Activated CD8-positive, alpha-beta memory T cell treated with anti-CD3 and anti-CD28 coated beads for 1 hour (primary cell): ENCODE results near the gene SERPINA4.
"Not testable (repeated sequence)": the region's sequence is repeated elsewhere in the genome, so short reads cannot be mapped to it uniquely, and the experiment has no call there.

Source experiments
- DNase-seq, 2 donors: peaks; one replicate each; pipeline ENCODE4 v3.0.0-alpha.2; 2020; ENCODE audit warnings: low read depth in 1 of 2; ENCODE audit errors: extremely low read depth in 1 of 2

The SERPINA4 gene

GRCh38 chr14:94584591-94585280 lies 23.5 kb downstream of the SERPINA4 start:
- no peak for DNase-seq

GRCh38 chr14:94586635-94587034 lies 25.4 kb downstream of the SERPINA4 start:
- no peak for DNase-seq

GRCh38 chr14:94588311-94588710 lies 27.1 kb downstream of the SERPINA4 start:
- no peak for DNase-seq

DNA sequence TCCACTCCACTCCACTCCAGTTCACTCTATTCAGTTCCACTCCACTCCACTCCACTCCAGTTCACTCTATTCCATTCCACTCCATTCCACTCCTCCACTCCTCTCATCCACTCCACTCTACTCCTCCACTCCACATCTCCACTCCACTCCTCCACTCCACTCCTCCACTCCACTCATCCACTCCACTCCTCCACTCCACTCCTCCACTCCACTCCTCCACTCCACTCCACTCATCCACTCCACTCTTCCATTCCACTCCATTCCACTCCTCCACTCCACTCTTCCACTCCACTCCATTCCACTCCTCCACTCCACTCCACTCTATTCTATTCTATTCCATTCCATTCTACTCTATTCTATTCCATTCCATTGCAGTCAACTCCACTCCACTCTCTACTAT lies 29.8 kb downstream of the SERPINA4 start:
- no peak for DNase-seq

GRCh38 chr14:94591871-94592270 lies 30.6 kb downstream of the SERPINA4 start:
- DNase-seq: no peak

DNA sequence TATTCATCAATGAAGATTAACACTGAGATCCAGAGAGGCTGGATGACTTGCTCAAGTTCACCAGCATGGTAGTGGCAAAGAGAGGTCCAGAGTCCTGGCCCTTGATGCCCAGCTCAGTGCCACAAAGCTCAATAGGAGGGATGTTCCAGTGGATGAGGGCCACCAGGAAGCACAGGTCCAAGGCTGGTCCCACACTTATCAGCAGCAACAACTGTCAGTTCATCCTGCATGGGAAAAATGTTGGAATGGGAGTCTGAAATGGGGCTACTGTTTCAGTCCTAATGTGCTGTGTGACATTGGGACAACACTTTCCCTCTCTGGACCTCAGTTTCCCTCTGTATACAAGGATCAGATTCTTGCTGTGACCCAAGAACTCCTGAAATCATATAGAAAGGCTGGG lies 31.2 kb downstream of the SERPINA4 start:
- no peak for DNase-seq

DNA sequence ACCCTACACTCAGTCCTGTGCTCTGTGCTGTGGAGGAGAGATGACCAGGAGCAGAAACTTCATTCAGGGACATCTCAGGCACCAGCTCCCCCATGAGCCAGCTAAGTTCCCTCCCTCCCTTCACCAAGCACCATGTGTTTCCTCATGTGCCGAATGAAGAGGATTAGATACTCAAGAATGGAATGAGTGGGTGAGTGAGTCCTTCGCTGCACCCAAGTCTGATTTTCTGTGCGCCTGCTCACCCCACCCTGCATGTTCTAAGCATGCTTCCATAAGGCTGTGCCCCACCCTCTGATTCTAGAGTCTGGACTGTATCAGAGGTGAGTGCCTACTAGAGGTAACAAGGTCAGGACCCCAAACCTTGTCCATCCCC lies 32.1 kb downstream of the SERPINA4 start:
- DNase-seq: no peak

GRCh38 chr14:94593749-94594431 lies 32.6 kb downstream of the SERPINA4 start:
- no peak for DNase-seq

DNA sequence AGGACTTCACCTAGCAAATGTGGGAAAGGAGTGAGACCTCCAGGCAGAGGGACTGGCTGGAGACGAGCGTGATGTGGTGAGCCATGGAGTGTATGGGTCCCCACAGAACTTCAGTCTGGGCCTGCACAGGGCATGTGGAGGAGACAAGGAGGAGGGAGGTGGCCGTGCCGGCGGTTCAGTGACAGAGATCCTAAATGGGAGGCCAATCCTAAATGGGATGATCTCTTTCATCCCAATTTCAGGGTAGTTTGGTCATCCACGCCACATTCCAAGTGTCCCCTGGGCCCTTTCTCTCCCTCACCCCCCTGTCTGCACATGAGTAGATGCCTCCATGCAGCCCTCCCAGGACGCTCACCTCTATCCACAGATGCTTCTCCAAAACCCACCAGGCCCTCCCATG lies 33.2 kb downstream of the SERPINA4 start:
- no peak for DNase-seq

- no peak for DNase-seq
Observed at GRCh38 chr14:94595912-94596311, 34.7 kb downstream of the SERPINA4 start.

DNA sequence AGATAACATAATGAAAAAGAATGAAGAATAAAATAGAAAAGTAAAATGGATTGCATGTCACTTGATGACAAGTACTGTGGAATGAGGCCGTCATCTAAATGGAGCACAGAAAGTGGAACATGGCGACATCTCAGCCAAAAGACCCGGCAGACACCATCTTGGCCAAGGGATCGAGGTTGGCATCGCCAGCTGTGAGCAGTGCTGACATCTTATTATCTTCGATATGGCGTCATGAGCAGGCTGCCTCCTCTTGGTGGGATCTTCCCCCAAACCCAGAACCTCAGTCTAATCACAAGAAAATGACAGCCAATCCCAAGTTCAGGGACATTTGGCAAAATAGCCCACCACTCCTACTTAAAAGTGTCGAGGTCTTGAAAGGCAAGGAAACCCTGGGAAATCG lies 35.1 kb downstream of the SERPINA4 start:
- no peak for DNase-seq

DNA sequence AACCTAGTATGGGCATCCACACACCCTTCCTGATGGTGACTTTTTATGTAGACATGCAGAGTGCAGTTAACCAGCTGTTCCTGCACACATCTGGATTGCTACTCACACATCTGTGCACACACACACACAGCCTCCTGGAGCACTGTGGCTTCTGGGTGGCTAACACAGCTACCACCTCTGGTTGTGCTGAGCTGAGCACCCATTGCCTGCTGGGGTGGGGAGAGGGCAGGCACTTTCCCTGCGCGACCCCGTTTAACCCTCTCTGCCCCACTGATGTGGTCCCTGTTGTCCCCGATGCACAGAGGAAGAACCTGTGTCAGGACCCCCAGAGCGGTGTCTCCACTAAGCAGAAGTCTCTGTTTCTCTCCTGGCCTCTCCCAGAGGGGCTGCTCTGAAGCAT lies 36.5 kb downstream of the SERPINA4 start:
- DNase-seq: no peak

DNA sequence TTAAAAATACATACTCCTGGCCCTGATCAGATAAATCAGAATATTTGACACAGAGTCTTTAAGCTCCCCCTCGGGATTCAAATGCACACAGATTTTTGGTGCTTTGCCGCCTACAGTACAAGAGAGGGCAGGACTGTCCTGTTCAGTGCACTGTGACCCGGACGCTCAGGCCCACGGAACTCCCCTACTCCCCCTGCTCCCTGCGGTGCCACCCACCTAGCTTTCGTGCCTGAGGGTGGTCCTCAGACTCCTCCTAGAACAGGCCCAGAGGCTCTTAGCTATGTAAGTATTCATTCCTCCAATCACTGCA lies 37.2 kb downstream of the SERPINA4 start:
- no peak for DNase-seq

DNA sequence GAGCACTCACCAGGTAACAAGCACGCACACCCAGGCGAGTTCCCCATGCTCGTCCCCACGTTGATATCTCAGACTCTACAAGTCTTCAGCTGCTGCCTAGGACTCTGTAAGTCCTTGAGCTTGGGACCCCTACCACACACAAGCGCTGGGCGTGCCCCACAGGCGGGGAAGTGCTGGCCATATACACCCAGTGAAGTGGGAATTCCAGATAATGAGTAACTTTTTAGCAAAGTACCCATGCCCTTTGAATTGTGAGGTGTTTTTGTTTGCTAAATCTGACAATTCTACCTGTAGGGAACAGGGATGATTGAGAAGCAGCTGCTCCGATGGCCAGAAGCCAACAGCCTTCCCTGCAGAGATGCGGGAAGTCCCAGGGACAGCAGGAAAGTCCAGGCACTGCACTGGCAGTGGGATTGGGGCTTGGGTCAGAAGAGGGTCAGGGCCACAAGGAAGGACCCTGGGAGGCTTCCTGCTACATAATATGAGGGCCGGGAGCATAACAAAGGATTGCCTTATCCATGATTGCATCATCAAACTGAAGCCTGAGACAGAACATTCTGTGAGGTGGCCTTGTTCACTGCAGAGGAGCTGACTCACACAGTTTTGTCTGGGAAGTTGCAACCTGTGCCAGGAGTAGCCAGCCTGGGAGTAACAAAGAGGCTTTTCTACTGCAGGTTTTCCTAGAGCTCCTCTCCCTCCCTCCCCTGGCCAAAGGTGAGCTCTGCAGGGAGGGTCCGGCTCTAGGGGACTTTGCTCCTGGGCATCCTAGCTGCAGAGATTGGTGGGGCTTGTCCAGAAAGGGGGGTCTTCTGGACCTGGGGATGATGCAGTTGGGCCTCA lies 37.8 kb downstream of the SERPINA4 start:
- no peak for DNase-seq

DNA sequence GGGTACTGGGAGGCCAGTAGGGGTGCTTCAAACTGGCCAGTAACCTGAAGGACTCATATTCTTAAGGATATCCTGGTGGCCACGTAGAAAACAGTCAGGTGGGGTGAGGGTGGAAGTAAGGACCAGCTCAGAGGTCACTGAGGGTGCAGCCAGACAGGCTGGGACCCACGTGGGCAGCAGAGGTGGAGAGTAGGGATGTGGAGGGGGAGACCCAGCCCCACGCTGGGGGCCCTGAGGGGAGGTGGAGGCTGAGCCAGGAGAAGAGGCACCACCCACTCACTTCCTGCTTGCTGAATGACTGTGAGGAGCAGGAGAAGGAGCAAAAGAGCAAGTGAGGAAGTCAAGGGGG lies 38.4 kb downstream of the SERPINA4 start:
- DNase-seq: no peak

DNA sequence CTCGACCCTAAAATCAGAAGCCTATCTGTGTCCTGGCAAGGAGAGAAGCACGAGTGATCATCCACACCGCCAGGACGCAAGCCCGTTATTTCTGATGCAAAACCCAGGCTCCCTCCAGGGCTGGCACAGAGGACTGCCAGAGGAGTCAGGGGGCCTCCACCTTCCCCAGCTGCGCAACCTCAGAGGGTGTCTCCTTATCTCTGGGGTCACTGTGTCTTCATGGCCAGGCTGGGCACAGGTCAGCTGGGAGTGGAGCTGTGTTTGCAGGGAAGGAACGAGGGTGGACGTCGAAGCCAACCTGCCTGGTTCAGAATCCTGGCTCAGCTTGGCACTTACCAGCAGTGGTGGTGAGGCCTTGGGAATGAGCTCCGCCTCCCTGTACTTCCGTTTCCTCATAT lies 38.9 kb downstream of the SERPINA4 start:
- no peak for DNase-seq

- no peak for DNase-seq
Observed at GRCh38 chr14:94601884-94602391, 40.7 kb downstream of the SERPINA4 start.

GRCh38 chr14:94602722-94603121 lies 41.5 kb downstream of the SERPINA4 start:
- DNase-seq: no peak

- no peak for DNase-seq
Observed at GRCh38 chr14:94605361-94605760, 44.1 kb downstream of the SERPINA4 start.

DNA sequence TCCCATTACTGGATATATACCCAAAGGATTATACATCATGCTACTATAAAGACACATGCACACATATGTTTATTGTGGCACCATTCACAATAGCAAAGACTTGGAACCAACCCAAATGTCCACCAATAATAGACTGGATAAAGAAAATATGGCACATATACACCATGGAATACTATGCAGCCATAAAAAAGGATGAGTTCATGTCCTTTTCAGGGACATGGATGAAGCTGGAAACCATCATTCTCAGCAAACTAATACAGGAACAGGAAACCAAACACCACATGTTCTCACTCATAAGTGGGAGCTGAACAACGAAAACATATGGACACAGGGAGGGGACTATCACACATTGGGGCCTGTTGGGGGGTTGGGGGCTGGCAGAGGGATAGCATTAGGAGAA lies 47.7 kb downstream of the SERPINA4 start:
- not testable (repeated sequence) for DNase-seq

DNA sequence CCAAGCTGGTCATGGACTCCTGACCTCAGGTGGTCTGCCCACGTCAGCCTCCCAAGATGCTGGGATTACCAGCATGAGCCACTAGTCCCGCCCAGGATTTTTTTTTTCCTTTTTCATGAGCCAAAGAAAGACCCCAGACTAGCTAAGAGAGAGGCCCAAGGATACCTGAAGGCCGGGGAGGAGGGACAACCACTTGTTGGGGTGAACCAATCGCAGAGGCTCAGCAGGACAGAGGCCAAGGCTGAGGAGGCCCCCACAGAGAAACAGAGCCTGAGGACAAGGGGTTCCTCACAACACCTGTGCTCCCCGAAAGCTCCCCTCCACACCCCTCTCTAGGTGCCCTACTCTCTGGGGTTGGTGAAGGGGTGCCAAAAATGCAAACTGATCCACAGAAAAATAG lies 49.9 kb downstream of the SERPINA4 start:
- no peak for DNase-seq

DNA sequence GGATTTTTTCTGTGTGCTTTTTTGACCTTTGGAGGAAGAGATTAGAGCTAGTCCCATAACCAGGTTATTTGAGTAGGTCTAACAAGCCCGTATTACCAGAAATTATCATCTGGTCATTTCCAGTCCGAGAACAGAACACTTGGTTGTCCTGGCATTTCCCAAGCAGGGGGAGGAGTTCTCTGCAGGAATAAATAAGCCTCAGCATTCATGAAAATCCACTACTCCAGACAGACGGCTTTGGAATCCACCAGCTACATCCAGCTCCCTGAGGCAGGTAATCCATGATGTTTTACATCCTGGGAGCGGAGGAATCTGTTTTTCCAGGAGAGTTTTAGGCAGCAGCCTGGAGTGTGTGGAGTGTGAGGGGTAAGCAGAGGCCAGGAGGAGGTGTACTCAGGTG lies 50.9 kb downstream of the SERPINA4 start, which contains the start of gene SERPINA3:
Gene SERPINA3, plus strand, starts transcription at position 218 of the 400 bp plus-strand sequence. CDS start 2,051 bp downstream, outside the sequence.
- DNase-seq: no peak
